ENCODE results near the gene PLIN3. TPM values are rescaled to one million over a fixed set of nuclear protein-coding genes. Genes with fewer than 3 reads are reported as not detected.

The PLIN3 gene
- total and polyA plus RNA-seq, 2 of the 4 experiments (the other 2 are of a cell fraction), result 147 to 246 TPM

DNA sequence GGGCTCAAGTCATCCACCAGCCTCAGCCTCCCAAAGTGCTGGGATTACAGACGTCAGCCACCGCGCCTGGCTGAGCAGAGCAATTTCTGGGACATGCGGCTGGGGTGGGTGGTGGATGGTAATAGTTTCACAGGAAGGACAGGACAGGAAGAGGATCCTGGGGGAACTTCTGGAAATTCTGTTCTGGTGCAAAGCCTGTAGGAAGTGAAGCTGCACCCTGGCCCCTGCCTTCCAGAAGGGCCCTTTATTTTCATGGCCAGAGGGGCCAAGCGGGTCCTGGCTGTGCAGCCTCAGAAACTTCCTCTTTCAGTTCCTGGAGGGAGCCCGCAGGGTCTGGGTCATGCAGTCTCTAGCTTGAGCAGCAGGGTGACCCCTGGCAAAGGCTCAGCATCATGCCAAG, 60.3 kb downstream of the PLIN3 start:
- no peaks in the 10 kb centered on the region for H3K4me1 ChIP-seq (ENCODE audit: control insufficient read depth, insufficient read depth, low read length)
- H2BK5ac ChIP-seq (ENCODE audit: low read depth, low read length, poor library complexity, severe bottlenecking), result no peak overlapping the region
- H2AK5ac ChIP-seq (ENCODE audit: low read depth, low read length), result no peak overlapping the region
- H3K14ac ChIP-seq (replicated peaks; ENCODE audit: low read depth, low read length), result no peak overlapping the region
- in situ Hi-C loops (cut with MboI; ENCODE audit: low sequenced_read_pairs) (loop anchor here (5.0 kb wide), 2 partner anchors 105 to 225 kb away; no protein-coding TSS in a partner anchor), dilution Hi-C loops (cut with HindIII; ENCODE audit: low sequenced_read_pairs, unreplicated experiment) (no loop called here), intact Hi-C loops (cut with micrococcal nuclease) (no loop called here)
- no TSS peak for BruUV-seq (replicated peaks)
- H3K79me1 ChIP-seq (ENCODE audit: low read depth in 1 of 2, low read length in 2 of 2), result peaks cover 0 to 4% of the 10 kb centered on the region in 2 experiments; a peak in 1 of 4 replicates
- no peak overlapping the region for H2BK120ac ChIP-seq (ENCODE audit: low read depth, low read length)
- H3K27ac ChIP-seq (ENCODE audit: insufficient read depth, low read length), result no peak overlapping the region
- H2AFZ ChIP-seq (replicated peaks; ENCODE audit: low read length, poor library complexity), result no peak overlapping the region
- no peak overlapping the region for H4K8ac ChIP-seq (ENCODE audit: low read depth in 2 of 2, low read length in 2 of 2)
- no peaks in the 10 kb centered on the region for H3K36me3 ChIP-seq (ENCODE audit: control insufficient read depth, insufficient read depth, low read length)
- no peak for TF ChIP-seq FOS (IDR thresholded peaks at IDR 0.05; ENCODE audit: low read depth, low read length)
- TF ChIP-seq CHD1 (IDR thresholded peaks at IDR 0.05; ENCODE audit: low read depth, low read length), result no peak
- no peak for TF ChIP-seq MXI1 (IDR thresholded peaks at IDR 0.05; ENCODE audit: borderline replicate concordance, low read depth, low read length)
- no peak for TF ChIP-seq RCOR1 (IDR thresholded peaks at IDR 0.05; ENCODE audit: insufficient replicate concordance, low read length)
- TF ChIP-seq MAFK (IDR thresholded peaks at IDR 0.05; ENCODE audit: low read depth, low read length), result no peak
- no peak for TF ChIP-seq CEBPB (IDR thresholded peaks at IDR 0.05; ENCODE audit: low read depth, low read length)
- no peak for TF ChIP-seq RFX5 (IDR thresholded peaks at IDR 0.05; ENCODE audit: low read depth, low read length)
- TF ChIP-seq NFE2L2 (IDR thresholded peaks at IDR 0.05; ENCODE audit: low read depth, low read length), result no peak
- no peak for TF ChIP-seq MAZ (IDR thresholded peaks at IDR 0.05; ENCODE audit: borderline replicate concordance, low read depth, low read length)
- no peak for TF ChIP-seq POLR2A (IDR thresholded peaks at IDR 0.05; ENCODE audit: low read depth, low read length)
- TF ChIP-seq, protein P1, sequence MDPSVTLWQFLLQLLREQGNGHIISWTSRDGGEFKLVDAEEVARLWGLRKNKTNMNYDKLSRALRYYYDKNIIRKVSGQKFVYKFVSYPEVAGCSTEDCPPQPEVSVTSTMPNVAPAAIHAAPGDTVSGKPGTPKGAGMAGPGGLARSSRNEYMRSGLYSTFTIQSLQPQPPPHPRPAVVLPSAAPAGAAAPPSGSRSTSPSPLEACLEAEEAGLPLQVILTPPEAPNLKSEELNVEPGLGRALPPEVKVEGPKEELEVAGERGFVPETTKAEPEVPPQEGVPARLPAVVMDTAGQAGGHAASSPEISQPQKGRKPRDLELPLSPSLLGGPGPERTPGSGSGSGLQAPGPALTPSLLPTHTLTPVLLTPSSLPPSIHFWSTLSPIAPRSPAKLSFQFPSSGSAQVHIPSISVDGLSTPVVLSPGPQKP (IDR thresholded peaks at IDR 0.05; ENCODE audit: borderline replicate concordance, low read depth, low read length), result no peak
- no peak for TF ChIP-seq SMC3 (IDR thresholded peaks at IDR 0.05; ENCODE audit: low read depth, low read length)
- TF ChIP-seq CTCF (conservative IDR thresholded peaks at IDR 0.05; ENCODE audit: low read depth, low read length), result no peak
- TF ChIP-seq USF2 (IDR thresholded peaks at IDR 0.05; ENCODE audit: low read depth, low read length), result no peak
- TF ChIP-seq RAD21 (IDR thresholded peaks at IDR 0.05; ENCODE audit: low read length), result no peak
- TF ChIP-seq BHLHE40 (IDR thresholded peaks at IDR 0.05; ENCODE audit: low read depth, low read length), result no peak
- H3K4ac ChIP-seq (ENCODE audit: low read depth, low read length), result no peak overlapping the region
- no peak overlapping the region for H3K4me2 ChIP-seq (ENCODE audit: low read depth, low read length)
- H3K18ac ChIP-seq (ENCODE audit: low read depth, low read length), result no peak overlapping the region
- no peak overlapping the region for H3K4me3 ChIP-seq (ENCODE audit: insufficient read depth, low read depth, low read length)
- no peak overlapping the region for H4K91ac ChIP-seq (ENCODE audit: insufficient read depth, low read depth, low read length)
- no peaks in the 10 kb centered on the region for H3K9me3 ChIP-seq (ENCODE audit: control insufficient read depth, insufficient read depth, low read length)
- no peak for DNase-seq
- ChIA-PET POLR2A (ENCODE audit: unreplicated experiment) (no interaction called here), CTCF (no interaction called here)
- no peaks in the 10 kb centered on the region for H4K20me1 ChIP-seq (ENCODE audit: insufficient read depth, low read length)
- no peak overlapping the region for H2BK15ac ChIP-seq (ENCODE audit: low read depth, low read length)
- no peaks in the 10 kb centered on the region for H3K27me3 ChIP-seq (ENCODE audit: control insufficient read depth, insufficient read depth, low read length)
- H2BK20ac ChIP-seq (ENCODE audit: low read depth, low read length), result no peak overlapping the region
- no peak overlapping the region for H3K23ac ChIP-seq (ENCODE audit: low read depth, low read length)
- no peak overlapping the region for H3K9ac ChIP-seq (ENCODE audit: low read depth, low read length)
- H3K56ac ChIP-seq (ENCODE audit: extremely low read depth, insufficient read depth, low read length), result no peak overlapping the region
- H2AK9ac ChIP-seq (replicated peaks; ENCODE audit: low read depth, low read length, poor library complexity), result no peak overlapping the region
- 0 out of 2 replicates have a peak, but pooled peaks cover 3% of the 10 kb centered on the region for H3K9me1 ChIP-seq (ENCODE audit: insufficient read depth, low read length)
- WGBS, 2 experiments (ENCODE audit: extremely low coverage in 2 of 2, insufficient read length in 1 of 2), result no CpG with 5 or more reads among the region's 6 CpGs
- no peak for ATAC-seq (ENCODE audit: low read depth)
- no peak overlapping the region for H4K5ac ChIP-seq (ENCODE audit: low read depth, low read length)

Measured in IMR-90 (cell line).